ENCODE data around the gene PCCB. TPM values are rescaled to one million over a fixed set of nuclear protein-coding genes. Genes with fewer than 3 reads are reported as not detected.

Gene PCCB
- total RNA-seq, 1 experiment from 2014 or later: 53.5 TPM

GRCh38 chr3:136237103-136237502, 13.0 kb upstream of the PCCB start:
- Histone ChIP-seq H3K9me3 (ENCODE audit: low read length) (no peaks in the 10 kb centered on the region), H3K4me3 (ENCODE audit: low read length) (no peak overlapping the region), H3K27me3 (ENCODE audit: low read length) (no peaks in the 10 kb centered on the region), H2AFZ (ENCODE audit: low read length) (no peak overlapping the region), H3K79me2 (ENCODE audit: low read length) (no peaks in the 10 kb centered on the region), H3K36me3 (ENCODE audit: low read depth, low read length) (no peaks in the 10 kb centered on the region), H4K20me1 (ENCODE audit: low read length) (no peaks in the 10 kb centered on the region), H3F3A (ENCODE audit: low read length, unreplicated experiment) (no peaks in the 10 kb centered on the region), H3K9me2 (replicated peaks; ENCODE audit: low read length) (no peaks in the 10 kb centered on the region), H3K4me1 (ENCODE audit: insufficient read depth, low read length) (no peaks in the 10 kb centered on the region), H3K9ac (ENCODE audit: low read length) (no peak overlapping the region), H3K27ac (ENCODE audit: low read length) (no peak overlapping the region), H3K4me2 (ENCODE audit: low read length) (no peak overlapping the region)
- no peak for ATAC-seq
- no peak for DNase-seq
- intact Hi-C loops (cut with micrococcal nuclease): no loop called here
- ChIA-PET CTCF (interaction anchor here (0.7 kb wide), 1 partner anchor 115 kb away, joined by 3 read pairs; no protein-coding TSS in a partner anchor), POLR2A (ENCODE audit: unreplicated experiment) (no interaction called here)
- TF ChIP-seq EZH2phosphoT487 (IDR thresholded peaks at IDR 0.05; ENCODE audit: borderline replicate concordance, low read length) (no peak), CTCF (conservative IDR thresholded peaks at IDR 0.05; ENCODE audit: low read depth, low read length) (no peak), EZH2 (IDR thresholded peaks at IDR 0.05; ENCODE audit: low read length, unreplicated experiment) (no peak)
- BruUV-seq (replicated peaks): no TSS peak

- no TSS peak for BruUV-seq (replicated peaks)
- Histone ChIP-seq H2AFZ (ENCODE audit: low read length) (no peak overlapping the region), H3K4me2 (ENCODE audit: low read length) (no peak overlapping the region), H4K20me1 (ENCODE audit: low read length) (no peaks in the 10 kb centered on the region), H3K9ac (ENCODE audit: low read length) (no peak overlapping the region), H3K27ac (ENCODE audit: low read length) (no peak overlapping the region), H3F3A (ENCODE audit: low read length, unreplicated experiment) (no peaks in the 10 kb centered on the region), H3K36me3 (ENCODE audit: low read depth, low read length) (no peaks in the 10 kb centered on the region), H3K4me3 (ENCODE audit: low read length) (no peak overlapping the region), H3K79me2 (ENCODE audit: low read length) (no peaks in the 10 kb centered on the region), H3K9me2 (replicated peaks; ENCODE audit: low read length) (no peaks in the 10 kb centered on the region), H3K27me3 (ENCODE audit: low read length) (no peaks in the 10 kb centered on the region), H3K9me3 (ENCODE audit: low read length) (no peaks in the 10 kb centered on the region), H3K4me1 (ENCODE audit: insufficient read depth, low read length) (no peaks in the 10 kb centered on the region)
- TF ChIP-seq EZH2phosphoT487 (IDR thresholded peaks at IDR 0.05; ENCODE audit: borderline replicate concordance, low read length) (no peak), EZH2 (IDR thresholded peaks at IDR 0.05; ENCODE audit: low read length, unreplicated experiment) (no peak), CTCF (conservative IDR thresholded peaks at IDR 0.05; ENCODE audit: low read depth, low read length) (no peak)
- ChIA-PET CTCF (no interaction called here), POLR2A (ENCODE audit: unreplicated experiment) (no interaction called here)
- DNase-seq (no peak), ATAC-seq (no peak)
- intact Hi-C loops (cut with micrococcal nuclease): loop anchor here (2.0 kb wide), 1 partner anchor 41 kb away; the partner anchor contains the start of gene MSL2
Observed at GRCh38 chr3:136237961-136238649, 12.0 kb upstream of the PCCB start.

- POLR2A ChIA-PET (ENCODE audit: unreplicated experiment): no interaction called here
Observed at GRCh38 chr3:136239094-136239493, 11.0 kb upstream of the PCCB start.

More at GRCh38 chr3:136239094-136239493, 11.0 kb upstream of the PCCB start:
- no peak overlapping the region for H3K9ac ChIP-seq (ENCODE audit: low read length)
- DNase-seq (peak; percentile 23), ATAC-seq (peak; percentile 61)
- H3K79me2 ChIP-seq (ENCODE audit: low read length): no peaks in the 10 kb centered on the region
- TF ChIP-seq EZH2 (IDR thresholded peaks at IDR 0.05; ENCODE audit: low read length, unreplicated experiment) (no peak), EZH2phosphoT487 (IDR thresholded peaks at IDR 0.05; ENCODE audit: borderline replicate concordance, low read length) (no peak), CTCF (conservative IDR thresholded peaks at IDR 0.05; ENCODE audit: low read depth, low read length) (no peak)
- no peaks in the 10 kb centered on the region for H3K27me3 ChIP-seq (ENCODE audit: low read length)
- no peak overlapping the region for H3K27ac ChIP-seq (ENCODE audit: low read length)
- no peak overlapping the region for H2AFZ ChIP-seq (ENCODE audit: low read length)
- H3K4me3 ChIP-seq (ENCODE audit: low read length): no peak overlapping the region
- intact Hi-C loops (cut with micrococcal nuclease): loop anchor here (2.0 kb wide), 1 partner anchor 42 kb away; the partner anchor contains the start of gene MSL2
- no TSS peak for BruUV-seq (replicated peaks)
- H3K4me2 ChIP-seq (ENCODE audit: low read length): no peak overlapping the region
- H4K20me1 ChIP-seq (ENCODE audit: low read length): no peaks in the 10 kb centered on the region
- no peaks in the 10 kb centered on the region for H3K9me2 ChIP-seq (replicated peaks; ENCODE audit: low read length)
- H3F3A ChIP-seq (ENCODE audit: low read length, unreplicated experiment): no peaks in the 10 kb centered on the region
- no peaks in the 10 kb centered on the region for H3K4me1 ChIP-seq (ENCODE audit: insufficient read depth, low read length)
- H3K36me3 ChIP-seq (ENCODE audit: low read depth, low read length): no peaks in the 10 kb centered on the region
- CTCF ChIA-PET: no interaction called here
- H3K9me3 ChIP-seq (ENCODE audit: low read length): no peaks in the 10 kb centered on the region
